ENCODE data around the gene RPS15.
A peak's percentile ranks its signal among the peaks of the same experiment; 100 is the strongest.

RPS15 gene

DNA sequence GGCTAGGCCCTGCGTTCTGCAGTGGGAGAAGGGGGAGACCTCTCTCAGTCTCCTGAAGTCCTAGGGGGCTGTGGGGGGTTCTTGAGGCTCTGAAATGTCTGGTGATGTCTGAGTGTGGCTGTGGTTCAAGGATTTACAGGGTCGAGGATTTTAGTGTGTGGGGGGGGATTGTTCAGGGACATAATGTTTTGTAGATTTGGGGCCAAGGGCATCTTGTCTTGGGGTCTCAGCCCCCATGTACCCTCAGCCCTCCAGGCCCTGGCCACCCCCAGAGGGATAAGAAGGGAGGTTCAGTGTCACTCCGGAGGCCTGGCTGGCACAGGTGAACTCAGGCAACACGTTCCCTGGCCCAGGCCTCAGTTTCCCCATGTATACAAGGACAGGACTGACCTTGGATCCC, 9.3 kb downstream of the RPS15 start:
- no peak overlapping the region for H3K4me3 ChIP-seq (ENCODE audit: low read depth, low read length)
- TF ChIP-seq, protein P1, sequence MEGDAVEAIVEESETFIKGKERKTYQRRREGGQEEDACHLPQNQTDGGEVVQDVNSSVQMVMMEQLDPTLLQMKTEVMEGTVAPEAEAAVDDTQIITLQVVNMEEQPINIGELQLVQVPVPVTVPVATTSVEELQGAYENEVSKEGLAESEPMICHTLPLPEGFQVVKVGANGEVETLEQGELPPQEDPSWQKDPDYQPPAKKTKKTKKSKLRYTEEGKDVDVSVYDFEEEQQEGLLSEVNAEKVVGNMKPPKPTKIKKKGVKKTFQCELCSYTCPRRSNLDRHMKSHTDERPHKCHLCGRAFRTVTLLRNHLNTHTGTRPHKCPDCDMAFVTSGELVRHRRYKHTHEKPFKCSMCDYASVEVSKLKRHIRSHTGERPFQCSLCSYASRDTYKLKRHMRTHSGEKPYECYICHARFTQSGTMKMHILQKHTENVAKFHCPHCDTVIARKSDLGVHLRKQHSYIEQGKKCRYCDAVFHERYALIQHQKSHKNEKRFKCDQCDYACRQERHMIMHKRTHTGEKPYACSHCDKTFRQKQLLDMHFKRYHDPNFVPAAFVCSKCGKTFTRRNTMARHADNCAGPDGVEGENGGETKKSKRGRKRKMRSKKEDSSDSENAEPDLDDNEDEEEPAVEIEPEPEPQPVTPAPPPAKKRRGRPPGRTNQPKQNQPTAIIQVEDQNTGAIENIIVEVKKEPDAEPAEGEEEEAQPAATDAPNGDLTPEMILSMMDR (IDR thresholded peaks at IDR 0.05; ENCODE audit: low read depth, low read length): no peak

DNA sequence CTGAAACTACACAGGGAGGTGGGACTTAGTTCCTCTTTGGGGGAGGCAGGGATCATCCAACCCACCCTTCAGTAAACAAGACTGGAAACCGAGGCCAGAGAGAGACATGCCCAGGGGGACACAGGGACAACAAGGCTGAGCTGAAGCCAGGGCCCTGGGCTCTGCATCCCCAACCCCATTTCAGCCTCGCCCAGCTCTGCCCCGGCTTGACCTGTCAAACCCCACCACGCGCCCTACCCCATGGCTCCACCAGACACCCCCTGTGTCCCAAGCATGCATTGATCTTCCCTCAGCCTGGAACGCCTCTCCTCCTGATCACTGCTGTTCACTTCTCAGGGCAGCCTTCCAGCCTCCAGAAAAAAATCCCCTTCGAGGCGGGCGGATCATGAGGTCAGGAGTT, 9.7 kb downstream of the RPS15 start:
- TF ChIP-seq, protein P1 (IDR thresholded peaks at IDR 0.05; ENCODE audit: low read depth, low read length): no peak
- H3K4me3 ChIP-seq (ENCODE audit: low read depth, low read length): no peak overlapping the region

DNA sequence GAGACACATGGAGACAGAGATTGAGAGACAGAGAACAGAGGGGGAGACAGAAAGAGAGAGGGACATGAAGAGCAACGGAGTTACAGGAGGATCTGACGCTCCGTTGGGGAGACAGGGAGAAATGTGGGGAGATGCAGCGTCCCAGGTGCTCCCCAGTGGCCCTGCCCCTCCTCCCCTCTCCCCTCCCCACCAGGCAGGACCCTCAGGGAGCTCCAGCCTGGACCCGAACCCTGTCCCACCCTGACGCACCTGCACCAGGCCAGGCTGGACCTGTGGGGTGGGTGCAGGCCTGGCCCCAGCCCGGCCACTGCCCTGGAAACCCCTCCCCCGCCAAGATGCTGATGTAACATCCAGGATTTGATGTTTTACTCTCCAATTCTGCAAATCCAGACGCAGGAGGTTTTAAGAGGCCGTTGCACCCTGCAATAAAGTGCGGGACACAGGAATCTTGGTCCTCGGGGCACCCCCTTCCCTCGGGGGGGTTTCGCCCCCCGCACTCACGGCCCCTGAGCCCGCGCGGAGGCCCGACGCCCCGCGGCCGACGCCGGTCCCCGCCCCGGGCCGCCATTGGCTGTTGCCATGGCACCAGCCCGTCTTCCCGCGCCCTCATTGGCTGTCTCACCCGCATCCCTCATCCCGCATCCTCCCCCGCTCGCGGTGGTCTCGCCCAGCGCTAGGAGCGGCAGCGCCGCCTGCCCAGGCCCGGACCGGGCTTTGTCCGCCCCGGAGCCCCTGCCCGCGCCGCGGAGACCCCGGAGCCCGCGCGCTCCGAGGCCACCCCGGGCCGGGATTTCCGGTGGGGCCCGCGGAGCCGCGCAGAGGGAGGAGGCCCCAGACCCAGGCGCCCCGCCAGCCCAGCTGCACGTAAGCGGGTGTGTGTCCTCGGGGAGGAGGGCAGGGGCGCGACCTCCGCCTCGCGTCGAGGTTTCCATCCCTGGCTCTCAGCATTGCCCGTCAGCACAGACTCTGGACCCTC, 11.6 kb downstream of the RPS15 start, which contains the start of gene APC2:
APC2 (plus strand) TSS at position 655 of the 976 bp plus-strand sequence. CDS start 2,881 bp downstream, outside the sequence.
- TF ChIP-seq, protein P1 (IDR thresholded peaks at IDR 0.05; ENCODE audit: low read depth, low read length): no peak
- H3K4me3 ChIP-seq (ENCODE audit: low read depth, low read length): peak within 1 kb of the TSS; percentile 32

- TF ChIP-seq, protein P1 (IDR thresholded peaks at IDR 0.05; ENCODE audit: low read depth, low read length): no peak
Observed at GRCh38 chr19:1450735-1451731, 12.8 kb downstream of the RPS15 start.

DNA sequence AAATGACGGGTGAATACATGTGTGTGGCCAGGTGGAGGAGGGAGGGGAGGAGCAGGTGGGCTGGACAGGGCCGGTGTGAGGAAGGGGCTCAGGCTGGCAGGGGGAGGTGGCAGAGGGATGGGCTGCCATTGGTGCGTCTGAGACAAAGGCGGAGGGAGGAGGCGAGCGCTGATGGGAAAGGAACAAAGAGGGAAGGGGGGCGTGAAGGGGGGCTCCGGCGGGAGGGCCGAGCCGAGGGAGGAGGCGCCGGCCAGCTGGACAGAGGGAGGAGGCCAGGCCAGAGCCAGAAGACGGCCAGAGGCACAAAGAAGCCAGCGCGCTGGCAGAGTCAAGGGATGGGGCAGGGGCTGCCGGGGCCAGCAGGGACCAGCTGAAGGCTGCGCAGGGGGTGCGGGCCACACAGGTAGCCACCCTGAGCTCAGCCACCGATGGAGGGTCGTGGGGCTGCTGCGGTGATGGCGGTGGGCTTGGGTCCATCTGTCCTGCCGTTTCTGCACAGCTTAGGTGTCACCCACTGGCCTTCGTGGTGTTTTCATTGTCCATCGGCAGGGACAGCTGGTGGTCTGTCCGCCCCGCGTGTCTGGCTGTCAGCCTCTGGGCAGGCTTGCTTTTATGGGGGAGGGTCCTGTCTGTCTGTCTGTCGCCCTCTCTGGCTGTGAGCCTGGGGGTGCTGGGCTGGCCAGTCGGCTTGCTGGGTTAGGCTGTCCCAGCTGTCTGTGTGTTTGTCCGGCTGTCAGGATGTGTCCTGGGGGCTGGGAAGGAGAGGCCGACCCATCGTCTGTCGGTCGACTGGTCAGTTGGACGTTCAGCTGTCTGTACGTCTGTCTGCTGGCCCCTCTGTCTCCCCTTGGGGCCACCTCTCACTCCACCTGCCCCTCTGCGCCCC, 14.0 kb downstream of the RPS15 start:
- H3K4me3 ChIP-seq (ENCODE audit: low read depth, low read length): no peak overlapping the region
- TF ChIP-seq, protein P1 (IDR thresholded peaks at IDR 0.05; ENCODE audit: low read depth, low read length): no peak

More at GRCh38 chr19:1450735-1451731, 12.8 kb downstream of the RPS15 start:
- no peak overlapping the region for H3K4me3 ChIP-seq (ENCODE audit: low read depth, low read length)

DNA sequence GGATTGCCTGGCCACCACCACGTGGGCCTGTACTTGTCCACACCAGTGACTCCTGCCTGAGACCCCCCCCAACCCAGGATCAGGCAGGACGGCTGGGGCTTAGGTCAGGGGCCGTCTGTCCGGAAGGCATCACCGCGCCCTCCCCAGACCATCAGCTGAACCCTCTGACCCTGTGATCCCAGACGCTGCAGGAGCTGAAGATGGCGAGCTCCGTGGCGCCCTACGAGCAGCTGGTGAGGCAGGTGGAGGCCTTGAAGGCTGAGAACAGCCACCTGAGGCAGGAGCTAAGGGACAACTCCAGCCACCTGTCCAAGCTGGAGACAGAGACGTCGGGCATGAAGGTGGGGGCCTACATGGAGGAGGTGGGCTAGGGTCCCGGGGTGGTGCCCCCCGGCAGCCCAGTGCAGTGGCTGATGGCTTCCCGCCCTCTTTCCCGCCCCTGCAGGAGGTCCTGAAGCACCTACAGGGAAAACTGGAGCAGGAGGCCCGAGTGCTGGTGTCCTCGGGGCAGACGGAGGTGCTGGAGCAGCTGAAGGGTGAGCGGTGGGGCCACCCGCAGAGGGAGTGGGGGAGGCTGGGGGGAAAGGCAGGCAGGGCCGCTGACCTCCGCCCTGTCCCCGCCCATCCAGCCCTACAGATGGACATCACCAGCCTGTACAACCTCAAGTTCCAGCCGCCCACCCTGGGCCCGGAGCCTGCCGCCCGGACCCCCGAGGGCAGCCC, 14.8 kb downstream of the RPS15 start:
- TF ChIP-seq, protein P1 (IDR thresholded peaks at IDR 0.05; ENCODE audit: low read depth, low read length): no peak
- no peak overlapping the region for H3K4me3 ChIP-seq (ENCODE audit: low read depth, low read length)

Measured in WI38 (cell line).